Stimulated activated naive CD8-positive, alpha-beta T cell treated with anti-CD3 and anti-CD28 coated beads, Interleukin-15, amount 100 ng/mL, for 72 hours (primary cell): Measurements from ENCODE around the gene USP7.
"Not testable (repeated sequence)": the region's sequence is repeated elsewhere in the genome, so short reads cannot be mapped to it uniquely, and the experiment has no call there.

Experiments used
- ATAC-seq: fragments of 150-1000 bp; cut with Tn5 transposase; 2 replicates; pipeline ENCODE4 v1.10.0; 2021; ENCODE audit warnings: mild to moderate bottlenecking, moderate library complexity
- DNase-seq, 2 donors: peaks; one replicate each; pipeline ENCODE4 v3.0.0; 2021 to 2022
- H3K27ac Mint-ChIP-seq, 2 donors: one replicate each; pipeline ENCODE4 v1.8.0; 2022; ENCODE audit warnings: mild to moderate bottlenecking in 2 of 2, mixed read lengths in 2 of 2, moderate library complexity in 2 of 2
- H3K27me3 Mint-ChIP-seq: one replicate; pipeline ENCODE4 v1.8.0; 2022; ENCODE audit warnings: mixed read lengths
- H3K4me1 Mint-ChIP-seq: one replicate; pipeline ENCODE4 v1.8.0; 2022; ENCODE audit warnings: mild to moderate bottlenecking, mixed read lengths
- H3K4me3 Mint-ChIP-seq, 2 donors: one replicate each; pipeline ENCODE4 v1.8.0; 2022; ENCODE audit warnings: mild to moderate bottlenecking in 2 of 2, mixed read lengths in 2 of 2, moderate library complexity in 1 of 2
- H3K9me3 Mint-ChIP-seq, 2 donors: one replicate each; pipeline ENCODE4 v1.8.0; 2022; ENCODE audit warnings: mixed read lengths in 2 of 2

Gene USP7

GRCh38 chr16:8928467-8928957 is 35.2 kb downstream of the USP7 start:
- H3K27ac Mint-ChIP-seq, result peak overlapping the region in 1 of 2 donors; percentile 95
- H3K9me3 Mint-ChIP-seq, result no peaks in the 10 kb centered on the region
- H3K4me1 Mint-ChIP-seq, result peaks cover 61% of the 10 kb centered on the region
- ATAC-seq (peak; percentile 98), DNase-seq (peak; percentile 16 to 70)
- peak overlapping the region; percentile 44 to 73 for H3K4me3 Mint-ChIP-seq
- H3K27me3 Mint-ChIP-seq, result no peaks in the 10 kb centered on the region

- no peaks in the 10 kb centered on the region for H3K9me3 Mint-ChIP-seq
- no peaks in the 10 kb centered on the region for H3K27me3 Mint-ChIP-seq
- H3K4me1 Mint-ChIP-seq, result peaks cover 58% of the 10 kb centered on the region
- no peak overlapping the region for H3K27ac Mint-ChIP-seq
- no peak overlapping the region for H3K4me3 Mint-ChIP-seq
- DNase-seq (no peak), ATAC-seq (no peak)
Observed at GRCh38 chr16:8926827-8927226, 36.9 kb downstream of the USP7 start.

- no peaks in the 10 kb centered on the region for H3K27me3 Mint-ChIP-seq
- H3K9me3 Mint-ChIP-seq, result no peaks in the 10 kb centered on the region
- peaks cover 65% of the 10 kb centered on the region for H3K4me1 Mint-ChIP-seq
- no peak for ATAC-seq
- no peak overlapping the region for H3K4me3 Mint-ChIP-seq
- H3K27ac Mint-ChIP-seq, result peak overlapping the region in 1 of 2 donors; percentile 67
- no peak for DNase-seq
Observed at GRCh38 chr16:8925455-8925854, 38.3 kb downstream of the USP7 start.

- Mint-ChIP-seq H3K27me3 (no peaks in the 10 kb centered on the region), H3K4me3 (no peak overlapping the region), H3K27ac (peak overlapping the region; percentile 56 to 82), H3K9me3 (no peaks in the 10 kb centered on the region), H3K4me1 (peaks cover 72% of the 10 kb centered on the region)
- no peak for DNase-seq
- no peak for ATAC-seq
Observed at GRCh38 chr16:8924214-8924613, 39.5 kb downstream of the USP7 start.

GRCh38 chr16:8923199-8923598 is 40.5 kb downstream of the USP7 start:
- Mint-ChIP-seq H3K27ac (no peak overlapping the region), H3K27me3 (no peaks in the 10 kb centered on the region), H3K9me3 (no peaks in the 10 kb centered on the region), H3K4me3 (no peak overlapping the region), H3K4me1 (peaks cover 69% of the 10 kb centered on the region)
- DNase-seq (no peak), ATAC-seq (no peak)

- H3K4me3 Mint-ChIP-seq, result peak overlapping the region in 1 of 2 donors; percentile 27
- no peaks in the 10 kb centered on the region for H3K27me3 Mint-ChIP-seq
- H3K27ac Mint-ChIP-seq, result peak overlapping the region; percentile 44 to 74
- no peaks in the 10 kb centered on the region for H3K9me3 Mint-ChIP-seq
- H3K4me1 Mint-ChIP-seq, result peaks cover 59% of the 10 kb centered on the region
- no peak for DNase-seq
- peak; percentile 59 for ATAC-seq
Observed at GRCh38 chr16:8921347-8921984, 42.2 kb downstream of the USP7 start.

- ATAC-seq (peak; percentile 39), DNase-seq (no peak)
- Mint-ChIP-seq H3K27ac (no peak overlapping the region), H3K4me3 (peak overlapping the region in 1 of 2 donors; percentile 27), H3K4me1 (peaks cover 59% of the 10 kb centered on the region), H3K9me3 (no peaks in the 10 kb centered on the region), H3K27me3 (no peaks in the 10 kb centered on the region)
Observed at GRCh38 chr16:8920645-8921346, 42.9 kb downstream of the USP7 start.

- Mint-ChIP-seq H3K4me3 (peak overlapping the region in 1 of 2 donors; percentile 3), H3K4me1 (peaks cover 51% of the 10 kb centered on the region), H3K9me3 (no peaks in the 10 kb centered on the region), H3K27me3 (no peaks in the 10 kb centered on the region), H3K27ac (peak overlapping the region; percentile 41 to 80)
- DNase-seq (no peak), ATAC-seq (no peak)
Observed at GRCh38 chr16:8919934-8920462, 43.7 kb downstream of the USP7 start.

- H3K4me3 Mint-ChIP-seq, result peak overlapping the region in 1 of 2 donors; percentile 3
- no peak for ATAC-seq
- H3K4me1 Mint-ChIP-seq, result peaks cover 44% of the 10 kb centered on the region
Observed at GRCh38 chr16:8919089-8919933, 44.4 kb downstream of the USP7 start.

GRCh38 chr16:8917336-8917735 is 46.4 kb downstream of the USP7 start:
- Mint-ChIP-seq H3K4me1 (peaks cover 53% of the 10 kb centered on the region), H3K27ac (peak overlapping the region in 1 of 2 donors; percentile 71)
- H3K4me3 Mint-ChIP-seq, H3K9me3 Mint-ChIP-seq, DNase-seq, ATAC-seq, H3K27me3 Mint-ChIP-seq: not testable (repeated sequence)

More at GRCh38 chr16:8919089-8919933, 44.4 kb downstream of the USP7 start:
- Mint-ChIP-seq H3K27me3 (no peaks in the 10 kb centered on the region), H3K9me3 (no peaks in the 10 kb centered on the region), H3K27ac (peak overlapping the region; percentile 41 to 80)
- DNase-seq, result no peak

GRCh38 chr16:8916541-8917225 is 47.0 kb downstream of the USP7 start:
- Mint-ChIP-seq H3K4me3 (no peak overlapping the region), H3K27me3 (no peaks in the 10 kb centered on the region), H3K4me1 (peaks cover 48% of the 10 kb centered on the region), H3K9me3 (no peaks in the 10 kb centered on the region), H3K27ac (peak overlapping the region; percentile 61 to 67)
- DNase-seq (no peak), ATAC-seq (no peak)

GRCh38 chr16:8915722-8916301 is 47.9 kb downstream of the USP7 start:
- peaks cover 48% of the 10 kb centered on the region for H3K4me1 Mint-ChIP-seq
- ATAC-seq (no peak), DNase-seq (no peak)
- H3K27me3 Mint-ChIP-seq, result no peaks in the 10 kb centered on the region
- H3K9me3 Mint-ChIP-seq, result no peaks in the 10 kb centered on the region
- H3K27ac Mint-ChIP-seq, result no peak overlapping the region
- no peak overlapping the region for H3K4me3 Mint-ChIP-seq

GRCh38 chr16:8914098-8914497 is 49.6 kb downstream of the USP7 start:
- Mint-ChIP-seq H3K9me3 (no peaks in the 10 kb centered on the region), H3K27me3 (no peaks in the 10 kb centered on the region), H3K4me3 (no peak overlapping the region), H3K27ac (peak overlapping the region; percentile 83 to 84), H3K4me1 (peaks cover 41% of the 10 kb centered on the region)
- DNase-seq (no peak), ATAC-seq (no peak)

- Mint-ChIP-seq H3K9me3 (no peaks in the 10 kb centered on the region), H3K4me3 (no peak overlapping the region), H3K4me1 (peaks cover 38% of the 10 kb centered on the region), H3K27ac (peak overlapping the region; percentile 16 to 19), H3K27me3 (no peaks in the 10 kb centered on the region)
- DNase-seq (no peak), ATAC-seq (no peak)
Observed at GRCh38 chr16:8912793-8913192, 50.9 kb downstream of the USP7 start.
